ENCODE data around the gene AKT1.

The AKT1 gene

GRCh38 chr14:104773505-104774452 lies 21.8 kb downstream of the AKT1 start:
- no peak for DNase-seq (ENCODE audit: low spot score)

GRCh38 chr14:104772707-104773504 lies 22.6 kb downstream of the AKT1 start:
- no peak for DNase-seq (ENCODE audit: low spot score)

GRCh38 chr14:104771918-104772706 lies 23.4 kb downstream of the AKT1 start:
- no peak for DNase-seq (ENCODE audit: low spot score)

- no peak for DNase-seq (ENCODE audit: low spot score)
Measured at GRCh38 chr14:104771374-104771773, 24.2 kb downstream of the AKT1 start.

GRCh38 chr14:104770851-104771272 lies 24.7 kb downstream of the AKT1 start:
- DNase-seq (ENCODE audit: low spot score), result no peak

- no peak for DNase-seq (ENCODE audit: low spot score)
Measured at GRCh38 chr14:104770072-104770579, 25.4 kb downstream of the AKT1 start.

GRCh38 chr14:104769324-104770071 lies 26.1 kb downstream of the AKT1 start:
- no peak for DNase-seq (ENCODE audit: low spot score)

- peak; percentile 68 for DNase-seq (ENCODE audit: low spot score)
Measured at GRCh38 chr14:104768437-104769323, 26.9 kb downstream of the AKT1 start.

GRCh38 chr14:104767634-104767918 lies 28.0 kb downstream of the AKT1 start:
- no peak for DNase-seq (ENCODE audit: low spot score)

- DNase-seq (ENCODE audit: low spot score), result no peak
Measured at GRCh38 chr14:104766863-104767633, 28.5 kb downstream of the AKT1 start.

- no peak for DNase-seq (ENCODE audit: low spot score)
Measured at GRCh38 chr14:104766256-104766862, 29.2 kb downstream of the AKT1 start.

- DNase-seq (ENCODE audit: low spot score), result no peak
Measured at GRCh38 chr14:104765517-104765916, 30.0 kb downstream of the AKT1 start.

- no peak for DNase-seq (ENCODE audit: low spot score)
Measured at GRCh38 chr14:104758981-104759969, 36.3 kb downstream of the AKT1 start.

- DNase-seq (ENCODE audit: low spot score), result no peak
Measured at GRCh38 chr14:104757681-104758392, 37.7 kb downstream of the AKT1 start.

GRCh38 chr14:104757238-104757585 lies 38.3 kb downstream of the AKT1 start:
- DNase-seq (ENCODE audit: low spot score), result no peak

- DNase-seq (ENCODE audit: low spot score), result no peak
Measured at GRCh38 chr14:104756477-104757237, 38.9 kb downstream of the AKT1 start.
